Liver (tissue), 9 donors: ENCODE measurements around the gene HSD3B1. TPM values are rescaled to one million over a fixed set of nuclear protein-coding genes. Genes with fewer than 3 reads are reported as not detected.

Experiments
- DNase-seq: peaks from one replicate; pipeline ENCODE4 v3.0.0-alpha.2; 2017; ENCODE audit warnings: low spot score
- H3K27ac ChIP-seq, 2 donors: one replicate each; pipeline ENCODE4 v1.7.0; 2013; ENCODE audit warnings: inconsistent platforms in 2 of 2, low read length in 2 of 2, control low read depth in 1 of 2, low read depth in 1 of 2, mild to moderate bottlenecking in 1 of 2
- H3K27me3 ChIP-seq, 4 donors: one replicate each; pipeline versions ENCODE4 v1.6.1 to v1.7.0; 2013; ENCODE audit warnings: low read length in 3 of 4, inconsistent platforms in 1 of 4, mild to moderate bottlenecking in 1 of 4, moderate library complexity in 1 of 4; ENCODE audit not compliant: control insufficient read depth in 4 of 4, insufficient read depth in 4 of 4
- H3K36me3 ChIP-seq, 4 donors: one replicate each; pipeline versions ENCODE4 v1.6.1 to v1.7.0; 2013; ENCODE audit warnings: low read length in 3 of 4, mild to moderate bottlenecking in 3 of 4, low read depth in 1 of 4, moderate library complexity in 1 of 4; ENCODE audit not compliant: control insufficient read depth in 4 of 4, insufficient read depth in 3 of 4
- H3K4me1 ChIP-seq, 4 donors: one replicate each; pipeline versions ENCODE4 v1.6.1 to v1.7.0; 2013; ENCODE audit warnings: low read length in 3 of 4, mild to moderate bottlenecking in 3 of 4, moderate library complexity in 1 of 4; ENCODE audit not compliant: control insufficient read depth in 4 of 4, insufficient read depth in 4 of 4
- H3K4me3 ChIP-seq, 3 donors: one replicate each; pipeline versions ENCODE4 v1.6.1 to v1.7.0; 2013; ENCODE audit warnings: low read length in 3 of 3, control low read depth in 1 of 3, low read depth in 1 of 3, mild to moderate bottlenecking in 1 of 3
- H3K9ac ChIP-seq, 2 donors: one replicate each; pipeline ENCODE4 v1.7.0; 2013; ENCODE audit warnings: low read length in 2 of 2, mild to moderate bottlenecking in 2 of 2, moderate library complexity in 2 of 2, control low read depth in 1 of 2, low read depth in 1 of 2
- H3K9me3 ChIP-seq, 4 donors: one replicate each; pipeline versions ENCODE4 v1.6.1 to v1.7.0; 2013; ENCODE audit warnings: low read length in 3 of 4; ENCODE audit not compliant: control insufficient read depth in 4 of 4
- EGR1 ChIP-seq, 2 donors: IDR thresholded peaks; 2 replicates each; pipeline ENCODE4 v1.6.1; 2016 to 2018; ENCODE audit warnings: antibody characterized with exemption in 2 of 2, low read depth in 2 of 2
- FOXA1 ChIP-seq: IDR thresholded peaks from 2 replicates; pipeline ENCODE4 v1.6.1; 2016; ENCODE audit warnings: antibody characterized with exemption
- FOXA2 ChIP-seq: IDR thresholded peaks from 2 replicates; pipeline ENCODE4 v1.6.1; 2016; ENCODE audit warnings: antibody characterized with exemption
- GABPA ChIP-seq, 2 donors: IDR thresholded peaks in 1 of 2; conservative IDR thresholded peaks in 1 of 2; 2 replicates each; pipeline ENCODE4 v1.6.1; 2016; ENCODE audit warnings: antibody characterized with exemption in 2 of 2, mild to moderate bottlenecking in 1 of 2, moderate library complexity in 1 of 2
- HNF4A ChIP-seq, 2 donors: conservative IDR thresholded peaks; 2 replicates each; pipeline ENCODE4 v1.6.1; 2016; ENCODE audit warnings: antibody characterized with exemption in 2 of 2, mild to moderate bottlenecking in 2 of 2
- HNF4G ChIP-seq: IDR thresholded peaks from 2 replicates; pipeline ENCODE4 v1.6.1; 2016; ENCODE audit warnings: antibody characterized with exemption
- JUND ChIP-seq, 2 donors: IDR thresholded peaks; 2 replicates each; pipeline ENCODE4 v1.6.1; 2016; ENCODE audit warnings: antibody characterized with exemption in 2 of 2
- NR2F2 ChIP-seq: IDR thresholded peaks from 2 replicates; pipeline ENCODE4 v1.6.1; 2016; ENCODE audit warnings: antibody characterized with exemption
- RAD21 ChIP-seq, 2 donors: IDR thresholded peaks; 2 replicates each; pipeline ENCODE4 v1.6.1; 2016; ENCODE audit warnings: antibody characterized with exemption in 2 of 2, mild to moderate bottlenecking in 2 of 2
- RXRA ChIP-seq, 2 donors: IDR thresholded peaks; 2 replicates each; pipeline ENCODE4 v1.6.1; 2017 to 2018; ENCODE audit warnings: antibody characterized with exemption in 2 of 2, mild to moderate bottlenecking in 1 of 2
- SP1 ChIP-seq: IDR thresholded peaks from 2 replicates; pipeline ENCODE4 v1.6.1; 2018; ENCODE audit warnings: antibody characterized with exemption, mild to moderate bottlenecking
- TAF1 ChIP-seq: conservative IDR thresholded peaks from 2 replicates; pipeline ENCODE4 v1.6.1; 2016; ENCODE audit warnings: antibody characterized with exemption, mild to moderate bottlenecking
- YY1 ChIP-seq: IDR thresholded peaks from 2 replicates; pipeline ENCODE4 v1.6.1; 2016; ENCODE audit warnings: antibody characterized with exemption, mild to moderate bottlenecking
- WGBS: extraction: QIAGEN DNeasy Blood & Tissue Kit; methylation state at CpG from one replicate; pipeline ENCODE4 v1.1.7; 2013; 5-methylcytosine and 5-hydroxymethylcytosine counted together
- polyA plus RNA-seq, 2 donors: library from polyadenylated mRNA; stranded (reverse) in 1 of 2; unstranded in 1 of 2; fragments of 200-250 nt in 1 of 2; fragments of >200 nt in 1 of 2; fragmentation: Nextera tagmentation in 1 of 2; extraction: Ambion mirVana in 1 of 2; gene quantifications; one replicate each; pipeline versions ENCODE4 v1.2.1 to v1.2.3, GENCODE V29; 2013 to 2015
- total RNA-seq, 2 donors: library from RNA; depleted of rRNA; stranded (reverse); fragments of >200 nt; gene quantifications; one replicate each; pipeline ENCODE4 v1.2.3, GENCODE V29; 2014
- TF ChIP-seq, protein P1 (sequence below): IDR thresholded peaks from 2 replicates; pipeline ENCODE4 v1.6.1; 2016; ENCODE audit warnings: antibody characterized with exemption
- TF ChIP-seq, protein P2 (sequence below): IDR thresholded peaks from 2 replicates; pipeline ENCODE4 v1.6.1; 2016; ENCODE audit warnings: antibody characterized with exemption
- TF ChIP-seq, protein P3 (sequence below): fragments of 150-350 bp; IDR thresholded peaks from 2 replicates; pipeline ENCODE4 v1.5.1; 2017; ENCODE audit warnings: improper control_type of control experiment, low read depth, low read length; ENCODE audit not compliant: missing input control
- TF ChIP-seq, protein P4 (sequence below): IDR thresholded peaks from 2 replicates; pipeline ENCODE4 v1.6.1; 2016; ENCODE audit warnings: antibody characterized with exemption
- TF ChIP-seq, protein P5 (sequence below): IDR thresholded peaks from 2 replicates; pipeline ENCODE4 v1.6.1; 2016; ENCODE audit warnings: antibody characterized with exemption, mild to moderate bottlenecking
- donor health status: healthy.
- donor health status: healthy.
- donor health status: healthy.
- donor health status: healthy.
- donor health status: healthy.

HSD3B1 gene
- total and polyA plus RNA-seq, 4 donors: 0.67 TPM; not detected in 3

DNA sequence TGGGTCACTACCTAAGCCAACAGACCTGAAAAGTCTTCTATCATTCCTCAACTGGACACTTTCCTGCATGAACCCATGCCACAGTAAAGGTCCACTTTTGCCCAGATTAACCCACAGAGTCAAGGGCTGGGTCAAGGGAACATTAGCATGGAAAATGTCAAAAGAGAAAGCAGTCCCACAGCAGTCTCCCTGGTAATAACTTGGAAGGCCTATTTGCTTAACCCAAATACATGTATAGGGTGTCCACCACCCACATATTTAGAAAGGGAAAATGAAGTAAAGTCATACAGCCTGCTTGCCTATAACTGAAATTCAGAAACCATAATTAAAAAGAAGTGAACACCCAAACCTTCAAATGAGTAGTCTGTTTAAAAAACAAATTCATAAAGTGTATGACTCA, 16.1 kb upstream of the HSD3B1 start:
- H3K4me3 ChIP-seq: no peak overlapping the region
- H3K9me3 ChIP-seq: no peaks in the 10 kb centered on the region
- H3K36me3 ChIP-seq: no peaks in the 10 kb centered on the region
- H3K9ac ChIP-seq: no peak overlapping the region
- TF ChIP-seq, protein P1, sequence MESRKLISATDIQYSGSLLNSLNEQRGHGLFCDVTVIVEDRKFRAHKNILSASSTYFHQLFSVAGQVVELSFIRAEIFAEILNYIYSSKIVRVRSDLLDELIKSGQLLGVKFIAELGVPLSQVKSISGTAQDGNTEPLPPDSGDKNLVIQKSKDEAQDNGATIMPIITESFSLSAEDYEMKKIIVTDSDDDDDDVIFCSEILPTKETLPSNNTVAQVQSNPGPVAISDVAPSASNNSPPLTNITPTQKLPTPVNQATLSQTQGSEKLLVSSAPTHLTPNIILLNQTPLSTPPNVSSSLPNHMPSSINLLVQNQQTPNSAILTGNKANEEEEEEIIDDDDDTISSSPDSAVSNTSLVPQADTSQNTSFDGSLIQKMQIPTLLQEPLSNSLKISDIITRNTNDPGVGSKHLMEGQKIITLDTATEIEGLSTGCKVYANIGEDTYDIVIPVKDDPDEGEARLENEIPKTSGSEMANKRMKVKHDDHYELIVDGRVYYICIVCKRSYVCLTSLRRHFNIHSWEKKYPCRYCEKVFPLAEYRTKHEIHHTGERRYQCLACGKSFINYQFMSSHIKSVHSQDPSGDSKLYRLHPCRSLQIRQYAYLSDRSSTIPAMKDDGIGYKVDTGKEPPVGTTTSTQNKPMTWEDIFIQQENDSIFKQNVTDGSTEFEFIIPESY: no peak
- TF ChIP-seq YY1 (no peak), HNF4A (conservative IDR thresholded peaks at IDR 0.05) (no peak), RAD21 (IDR thresholded peaks at IDR 0.05) (no peak), GABPA (IDR thresholded peaks at IDR 0.05 in 1 of 2, conservative IDR thresholded peaks at IDR 0.05 in 1 of 2) (no peak), FOXA1 (no peak), NR2F2 (no peak)
- TF ChIP-seq, protein P2, sequence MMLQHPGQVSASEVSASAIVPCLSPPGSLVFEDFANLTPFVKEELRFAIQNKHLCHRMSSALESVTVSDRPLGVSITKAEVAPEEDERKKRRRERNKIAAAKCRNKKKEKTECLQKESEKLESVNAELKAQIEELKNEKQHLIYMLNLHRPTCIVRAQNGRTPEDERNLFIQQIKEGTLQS: no peak
- TF ChIP-seq, protein P3, sequence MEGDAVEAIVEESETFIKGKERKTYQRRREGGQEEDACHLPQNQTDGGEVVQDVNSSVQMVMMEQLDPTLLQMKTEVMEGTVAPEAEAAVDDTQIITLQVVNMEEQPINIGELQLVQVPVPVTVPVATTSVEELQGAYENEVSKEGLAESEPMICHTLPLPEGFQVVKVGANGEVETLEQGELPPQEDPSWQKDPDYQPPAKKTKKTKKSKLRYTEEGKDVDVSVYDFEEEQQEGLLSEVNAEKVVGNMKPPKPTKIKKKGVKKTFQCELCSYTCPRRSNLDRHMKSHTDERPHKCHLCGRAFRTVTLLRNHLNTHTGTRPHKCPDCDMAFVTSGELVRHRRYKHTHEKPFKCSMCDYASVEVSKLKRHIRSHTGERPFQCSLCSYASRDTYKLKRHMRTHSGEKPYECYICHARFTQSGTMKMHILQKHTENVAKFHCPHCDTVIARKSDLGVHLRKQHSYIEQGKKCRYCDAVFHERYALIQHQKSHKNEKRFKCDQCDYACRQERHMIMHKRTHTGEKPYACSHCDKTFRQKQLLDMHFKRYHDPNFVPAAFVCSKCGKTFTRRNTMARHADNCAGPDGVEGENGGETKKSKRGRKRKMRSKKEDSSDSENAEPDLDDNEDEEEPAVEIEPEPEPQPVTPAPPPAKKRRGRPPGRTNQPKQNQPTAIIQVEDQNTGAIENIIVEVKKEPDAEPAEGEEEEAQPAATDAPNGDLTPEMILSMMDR: no peak
- H3K27ac ChIP-seq: no peak overlapping the region
- H3K4me1 ChIP-seq: peaks cover 0 to 6% (median 2%) of the 10 kb centered on the region in 4 donors
- H3K27me3 ChIP-seq: no peaks in the 10 kb centered on the region
- DNase-seq: no peak

DNA sequence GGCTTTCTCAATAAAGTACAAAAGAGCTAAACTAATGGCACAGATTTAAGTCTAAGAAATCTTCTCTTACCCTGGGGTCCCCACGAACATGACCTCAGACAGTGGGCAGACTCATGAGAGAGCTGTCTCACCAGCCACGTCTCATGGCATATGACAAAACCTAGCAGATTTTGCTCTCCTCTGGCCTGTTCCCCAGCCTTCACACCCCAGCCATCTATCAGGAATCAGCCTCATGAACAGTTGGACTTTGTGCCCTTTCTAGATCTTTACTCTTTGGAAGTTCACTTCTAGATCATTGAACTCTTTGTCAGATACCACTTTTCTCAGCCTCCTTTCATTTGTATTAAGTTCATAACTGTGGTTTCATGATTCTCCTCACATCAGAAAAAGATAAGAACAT, 14.2 kb upstream of the HSD3B1 start:
- H3K36me3 ChIP-seq: no peaks in the 10 kb centered on the region
- peaks cover 0 to 2% (median 0%) of the 10 kb centered on the region in 4 donors for H3K9me3 ChIP-seq
- peaks cover 0 to 4% (median 2%) of the 10 kb centered on the region in 4 donors for H3K4me1 ChIP-seq
- no peaks in the 10 kb centered on the region for H3K27me3 ChIP-seq
- no peak for TF ChIP-seq EGR1 (IDR thresholded peaks at IDR 0.05; ENCODE audit: low read depth in 2 of 2)
- peak; percentile 54 for TF ChIP-seq TAF1
- TF ChIP-seq, protein P1: no peak
- TF ChIP-seq RXRA (IDR thresholded peaks at IDR 0.05): peak; percentile 85 to 95
- TF ChIP-seq, protein P4, sequence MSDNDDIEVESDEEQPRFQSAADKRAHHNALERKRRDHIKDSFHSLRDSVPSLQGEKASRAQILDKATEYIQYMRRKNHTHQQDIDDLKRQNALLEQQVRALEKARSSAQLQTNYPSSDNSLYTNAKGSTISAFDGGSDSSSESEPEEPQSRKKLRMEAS: no peak
- TF ChIP-seq SP1: peak; percentile 84
- TF ChIP-seq, protein P3: no peak
- TF ChIP-seq HNF4G: peak; percentile 85
- TF ChIP-seq FOXA2: no peak
- peak; percentile 15 for TF ChIP-seq YY1
- TF ChIP-seq, protein P5, sequence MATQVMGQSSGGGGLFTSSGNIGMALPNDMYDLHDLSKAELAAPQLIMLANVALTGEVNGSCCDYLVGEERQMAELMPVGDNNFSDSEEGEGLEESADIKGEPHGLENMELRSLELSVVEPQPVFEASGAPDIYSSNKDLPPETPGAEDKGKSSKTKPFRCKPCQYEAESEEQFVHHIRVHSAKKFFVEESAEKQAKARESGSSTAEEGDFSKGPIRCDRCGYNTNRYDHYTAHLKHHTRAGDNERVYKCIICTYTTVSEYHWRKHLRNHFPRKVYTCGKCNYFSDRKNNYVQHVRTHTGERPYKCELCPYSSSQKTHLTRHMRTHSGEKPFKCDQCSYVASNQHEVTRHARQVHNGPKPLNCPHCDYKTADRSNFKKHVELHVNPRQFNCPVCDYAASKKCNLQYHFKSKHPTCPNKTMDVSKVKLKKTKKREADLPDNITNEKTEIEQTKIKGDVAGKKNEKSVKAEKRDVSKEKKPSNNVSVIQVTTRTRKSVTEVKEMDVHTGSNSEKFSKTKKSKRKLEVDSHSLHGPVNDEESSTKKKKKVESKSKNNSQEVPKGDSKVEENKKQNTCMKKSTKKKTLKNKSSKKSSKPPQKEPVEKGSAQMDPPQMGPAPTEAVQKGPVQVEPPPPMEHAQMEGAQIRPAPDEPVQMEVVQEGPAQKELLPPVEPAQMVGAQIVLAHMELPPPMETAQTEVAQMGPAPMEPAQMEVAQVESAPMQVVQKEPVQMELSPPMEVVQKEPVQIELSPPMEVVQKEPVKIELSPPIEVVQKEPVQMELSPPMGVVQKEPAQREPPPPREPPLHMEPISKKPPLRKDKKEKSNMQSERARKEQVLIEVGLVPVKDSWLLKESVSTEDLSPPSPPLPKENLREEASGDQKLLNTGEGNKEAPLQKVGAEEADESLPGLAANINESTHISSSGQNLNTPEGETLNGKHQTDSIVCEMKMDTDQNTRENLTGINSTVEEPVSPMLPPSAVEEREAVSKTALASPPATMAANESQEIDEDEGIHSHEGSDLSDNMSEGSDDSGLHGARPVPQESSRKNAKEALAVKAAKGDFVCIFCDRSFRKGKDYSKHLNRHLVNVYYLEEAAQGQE: no peak
- TF ChIP-seq NR2F2: no peak
- TF ChIP-seq GABPA (IDR thresholded peaks at IDR 0.05 in 1 of 2, conservative IDR thresholded peaks at IDR 0.05 in 1 of 2): no peak
- TF ChIP-seq JUND (IDR thresholded peaks at IDR 0.05): peak; percentile 23 to 36
- peak in 1 of 2 donors; percentile 37 for TF ChIP-seq RAD21 (IDR thresholded peaks at IDR 0.05)
- no peak for TF ChIP-seq FOXA1
- peak; percentile 88 to 97 for TF ChIP-seq HNF4A (conservative IDR thresholded peaks at IDR 0.05)
- TF ChIP-seq, protein P2: no peak
- H3K9ac ChIP-seq: no peak overlapping the region
- WGBS: 61% methylated on average over 2 of the region's 2 CpGs
- H3K27ac ChIP-seq: peak overlapping the region; percentile 43 to 52
- H3K4me3 ChIP-seq: no peak overlapping the region
- no peak for DNase-seq
